GM19438 (cell line): ENCODE results near the gene MAP2.

Experiments
- ATAC-seq: cut with Tn5 transposase; IDR thresholded peaks from one replicate; pipeline ENCODE4 v1.9.1; 2021; ENCODE audit warnings: low read depth; ENCODE audit not compliant: unreplicated experiment

The MAP2 gene

DNA sequence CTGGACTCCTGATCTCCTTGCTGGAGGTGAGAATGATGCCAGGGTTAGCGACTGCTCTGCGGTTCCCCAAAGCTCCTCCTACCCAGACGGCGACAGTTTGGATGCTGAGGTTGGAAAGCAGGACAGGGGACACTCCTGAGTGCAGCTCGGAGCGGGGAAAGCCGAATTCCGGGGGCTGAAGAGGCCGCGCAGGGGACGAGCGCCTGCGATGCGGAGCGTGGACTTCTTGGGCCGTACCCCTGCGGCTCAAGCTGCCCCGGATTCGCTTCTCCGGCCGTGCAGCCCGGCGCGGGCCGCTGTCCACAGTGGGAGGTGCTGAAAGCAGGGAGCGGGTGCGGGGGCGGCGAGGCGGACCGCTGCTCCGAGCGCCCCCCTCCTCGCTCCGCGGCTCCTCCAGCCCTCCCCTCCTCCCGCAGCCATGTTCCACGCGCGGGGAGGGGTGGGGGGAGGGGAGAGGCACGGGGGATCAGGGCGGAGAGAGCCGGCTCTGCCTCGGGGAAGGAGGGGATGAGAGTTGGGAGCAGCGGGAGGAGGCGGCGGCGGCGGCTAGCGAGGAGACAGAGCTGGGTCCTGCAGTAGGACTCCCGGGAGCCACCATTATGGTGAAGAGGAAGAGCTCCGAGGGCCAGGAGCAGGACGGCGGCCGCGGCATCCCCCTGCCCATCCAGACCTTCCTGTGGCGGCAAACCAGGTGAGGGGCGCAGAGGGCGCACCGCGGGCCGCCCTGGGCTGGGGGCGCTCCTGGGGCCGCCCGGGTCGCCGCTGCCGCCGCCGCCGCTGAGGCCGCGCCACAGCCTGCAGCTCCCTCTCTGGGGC lies 347.8 kb downstream of the MAP2 start, which contains the start of gene UNC80:
UNC80 (plus strand) TSS at position 359 of the 816 bp plus-strand sequence; CDS start at position 600, 241 bp downstream.
- no peak for ATAC-seq

DNA sequence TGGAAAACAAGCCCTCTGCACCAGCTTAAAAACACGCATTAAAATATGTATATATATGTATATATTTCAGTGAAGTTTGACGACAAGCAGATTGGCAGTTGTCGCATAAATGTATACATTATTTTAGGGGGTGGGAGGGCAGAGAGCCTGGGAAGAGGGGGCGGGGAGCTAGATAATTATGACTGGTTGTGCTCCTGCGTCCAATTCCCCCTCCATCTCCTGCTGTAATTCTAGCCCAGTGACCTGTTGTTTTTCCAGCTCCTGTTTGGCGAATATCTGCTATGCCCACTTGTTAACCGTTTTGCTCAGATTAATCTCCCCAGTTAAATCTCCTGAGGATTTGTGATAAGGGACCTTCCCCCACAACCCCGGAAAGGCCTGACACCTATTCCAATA lies 348.4 kb downstream of the MAP2 start:
- no peak for ATAC-seq

DNA sequence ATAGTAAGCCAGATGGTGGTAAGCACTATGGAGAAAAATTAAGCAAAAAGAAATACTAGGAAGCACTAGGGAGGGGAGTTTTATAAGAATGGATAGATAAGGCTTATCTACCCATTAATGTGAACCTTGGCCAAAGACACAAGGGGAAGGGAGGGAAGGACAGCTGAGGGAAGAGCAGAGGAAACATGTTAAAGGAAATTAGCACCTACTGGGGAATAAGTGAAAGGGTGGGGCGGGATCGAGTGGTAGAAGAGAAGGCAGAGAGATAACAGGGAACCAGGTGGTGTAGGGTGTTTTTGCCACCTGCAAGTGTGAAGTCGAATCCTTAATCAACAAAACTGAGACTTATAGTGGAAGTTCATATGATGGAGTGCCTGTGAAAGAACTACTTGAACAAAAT lies 349.5 kb downstream of the MAP2 start:
- no peak for ATAC-seq
